GM19455 (cell line): ENCODE results near the gene RIMS1.
A peak's percentile ranks its signal among the peaks of the same experiment; 100 is the strongest.

ENCODE experiments used
- ATAC-seq: cut with Tn5 transposase; IDR thresholded peaks from one replicate; pipeline ENCODE4 v1.9.1; 2021; ENCODE audit not compliant: unreplicated experiment

The RIMS1 gene

GRCh38 chr6:72084992-72085569, 198.7 kb downstream of the RIMS1 start:
- ATAC-seq = no peak

- ATAC-seq = no peak
Measured at GRCh38 chr6:72094506-72094905, 208.2 kb downstream of the RIMS1 start.

GRCh38 chr6:72102561-72102960, 216.2 kb downstream of the RIMS1 start:
- no peak for ATAC-seq

GRCh38 chr6:72111611-72112010, 225.3 kb downstream of the RIMS1 start:
- no peak for ATAC-seq

GRCh38 chr6:72130327-72130726, 244.0 kb downstream of the RIMS1 start:
- ATAC-seq = no peak

- ATAC-seq = no peak
Measured at GRCh38 chr6:72132427-72132826, 246.1 kb downstream of the RIMS1 start.

- ATAC-seq = no peak
Measured at GRCh38 chr6:72132851-72133250, 246.5 kb downstream of the RIMS1 start.

- no peak for ATAC-seq
Measured at GRCh38 chr6:72133324-72133723, 247.0 kb downstream of the RIMS1 start.

GRCh38 chr6:72140795-72141194, 254.4 kb downstream of the RIMS1 start:
- no peak for ATAC-seq

GRCh38 chr6:72149715-72150114, 263.4 kb downstream of the RIMS1 start:
- no peak for ATAC-seq

GRCh38 chr6:72151742-72152141, 265.4 kb downstream of the RIMS1 start:
- ATAC-seq = no peak

- no peak for ATAC-seq
Measured at GRCh38 chr6:72175916-72176315, 289.6 kb downstream of the RIMS1 start.

- ATAC-seq = peak; percentile 59
Measured at GRCh38 chr6:72182337-72183246, 296.2 kb downstream of the RIMS1 start.

GRCh38 chr6:72203983-72204382, 317.6 kb downstream of the RIMS1 start:
- ATAC-seq = no peak

GRCh38 chr6:72205500-72205899, 319.1 kb downstream of the RIMS1 start:
- no peak for ATAC-seq

- no peak for ATAC-seq
Measured at GRCh38 chr6:72206606-72207005, 320.3 kb downstream of the RIMS1 start.

- ATAC-seq = no peak
Measured at GRCh38 chr6:72212686-72213085, 326.3 kb downstream of the RIMS1 start.

GRCh38 chr6:72213654-72214053, 327.3 kb downstream of the RIMS1 start:
- no peak for ATAC-seq

GRCh38 chr6:72216222-72217068, 330.1 kb downstream of the RIMS1 start:
- no peak for ATAC-seq

GRCh38 chr6:72217626-72218025, 331.3 kb downstream of the RIMS1 start:
- no peak for ATAC-seq

- peak; percentile 55 for ATAC-seq
Measured at GRCh38 chr6:72218125-72218524, 331.8 kb downstream of the RIMS1 start.

GRCh38 chr6:72219536-72219935, 333.2 kb downstream of the RIMS1 start:
- ATAC-seq = no peak
